Activated CD8-positive, alpha-beta T cell treated with anti-CD3 and anti-CD28 coated beads for 36 hours (primary cell): ENCODE data around the gene KCNS1. TPM values are rescaled to one million over a fixed set of nuclear protein-coding genes. Genes with fewer than 3 reads are reported as not detected.
A peak's percentile ranks its signal among the peaks of the same experiment; 100 is the strongest.

Experiments
- ATAC-seq: fragments of 200-7000 bp; cut with Tn5 transposase; one replicate; pipeline ENCODE4 v1.10.0; 2021; ENCODE audit warnings: mild to moderate bottlenecking, moderate library complexity
- CTCF ChIA-PET: fragments of 350-600 bp; sonication (Branson Sonifier 250); formaldehyde crosslinking; loops from one replicate; lab custom pipeline; 2021; ENCODE audit warnings: antibody characterized with exemption; lab: Charles Lee
- POLR2A ChIA-PET: fragments of 350-600 bp; sonication (Branson Sonifier 250); formaldehyde crosslinking; loops from one replicate; lab custom pipeline; 2021; ENCODE audit warnings: antibody characterized with exemption; lab: Charles Lee
- DNase-seq: peaks from one replicate; pipeline ENCODE4 v3.0.0-alpha.2; 2020
- H3K27ac Mint-ChIP-seq: one replicate; pipeline ENCODE4 v1.8.0; 2021; ENCODE audit warnings: mild to moderate bottlenecking, mixed read lengths
- H3K27me3 Mint-ChIP-seq: one replicate; pipeline ENCODE4 v1.8.0; 2021; ENCODE audit warnings: mixed read lengths
- H3K36me3 Mint-ChIP-seq: one replicate; pipeline ENCODE4 v1.8.0; 2021; ENCODE audit warnings: low read depth, mixed read lengths
- H3K4me1 Mint-ChIP-seq: one replicate; pipeline ENCODE4 v1.8.0; 2021; ENCODE audit warnings: low read depth, mixed read lengths
- H3K4me3 Mint-ChIP-seq: one replicate; pipeline ENCODE4 v1.8.0; 2021; ENCODE audit warnings: mild to moderate bottlenecking, moderate library complexity, mixed read lengths
- H3K9me3 Mint-ChIP-seq: one replicate; pipeline ENCODE4 v1.8.0; 2021; ENCODE audit warnings: mixed read lengths
- intact Hi-C: fragments of 100-400 bp; cut with micrococcal nuclease; formaldehyde crosslinking; loops from one replicate; pipeline ENCODE4 v1.10.0; 2022
- total RNA-seq, 2 experiments: library from RNA; stranded (reverse); gene quantifications; one replicate each; pipeline ENCODE4 v1.2.3, GENCODE V29; 2021
- TF ChIP-seq, protein P1 (sequence below): fragments of 200-600 bp; IDR thresholded peaks from one replicate; pipeline ENCODE4 v1.8.0; 2022; ENCODE audit warnings: antibody characterized with exemption, mild to moderate bottlenecking

KCNS1 gene
- total RNA-seq, 2 experiments from 2014 or later: 0.38 to 0.54 TPM

GRCh38 chr20:45138561-45139300 lies 37.8 kb upstream of the KCNS1 start:
- Mint-ChIP-seq H3K36me3 (no peaks in the 10 kb centered on the region), H3K27me3 (peaks cover 5% of the 10 kb centered on the region), H3K9me3 (no peaks in the 10 kb centered on the region), H3K27ac (no peak overlapping the region), H3K4me3 (no peak overlapping the region), H3K4me1 (no peaks in the 10 kb centered on the region)
- CTCF ChIA-PET: interaction anchor here (0.7 to 4.7 kb wide), 50 partner anchors 8 to 632 kb away, joined by 3 to 79 read pairs (median 4); partner anchors contain the start of genes RBPJL, SEMG1, SLPI and WFDC10A
- ATAC-seq (peak; percentile 85), DNase-seq (peak; percentile 89)
- TF ChIP-seq, protein P1, sequence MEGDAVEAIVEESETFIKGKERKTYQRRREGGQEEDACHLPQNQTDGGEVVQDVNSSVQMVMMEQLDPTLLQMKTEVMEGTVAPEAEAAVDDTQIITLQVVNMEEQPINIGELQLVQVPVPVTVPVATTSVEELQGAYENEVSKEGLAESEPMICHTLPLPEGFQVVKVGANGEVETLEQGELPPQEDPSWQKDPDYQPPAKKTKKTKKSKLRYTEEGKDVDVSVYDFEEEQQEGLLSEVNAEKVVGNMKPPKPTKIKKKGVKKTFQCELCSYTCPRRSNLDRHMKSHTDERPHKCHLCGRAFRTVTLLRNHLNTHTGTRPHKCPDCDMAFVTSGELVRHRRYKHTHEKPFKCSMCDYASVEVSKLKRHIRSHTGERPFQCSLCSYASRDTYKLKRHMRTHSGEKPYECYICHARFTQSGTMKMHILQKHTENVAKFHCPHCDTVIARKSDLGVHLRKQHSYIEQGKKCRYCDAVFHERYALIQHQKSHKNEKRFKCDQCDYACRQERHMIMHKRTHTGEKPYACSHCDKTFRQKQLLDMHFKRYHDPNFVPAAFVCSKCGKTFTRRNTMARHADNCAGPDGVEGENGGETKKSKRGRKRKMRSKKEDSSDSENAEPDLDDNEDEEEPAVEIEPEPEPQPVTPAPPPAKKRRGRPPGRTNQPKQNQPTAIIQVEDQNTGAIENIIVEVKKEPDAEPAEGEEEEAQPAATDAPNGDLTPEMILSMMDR: peak; percentile 82
- POLR2A ChIA-PET: interaction anchor here (0.6 to 0.9 kb wide), 2 partner anchors 54 to 155 kb away, joined by 3 read pairs; no protein-coding TSS in a partner anchor
- intact Hi-C loops: loop anchor here (5.0 kb wide), 1 partner anchor 154 kb away; no protein-coding TSS in a partner anchor

DNA sequence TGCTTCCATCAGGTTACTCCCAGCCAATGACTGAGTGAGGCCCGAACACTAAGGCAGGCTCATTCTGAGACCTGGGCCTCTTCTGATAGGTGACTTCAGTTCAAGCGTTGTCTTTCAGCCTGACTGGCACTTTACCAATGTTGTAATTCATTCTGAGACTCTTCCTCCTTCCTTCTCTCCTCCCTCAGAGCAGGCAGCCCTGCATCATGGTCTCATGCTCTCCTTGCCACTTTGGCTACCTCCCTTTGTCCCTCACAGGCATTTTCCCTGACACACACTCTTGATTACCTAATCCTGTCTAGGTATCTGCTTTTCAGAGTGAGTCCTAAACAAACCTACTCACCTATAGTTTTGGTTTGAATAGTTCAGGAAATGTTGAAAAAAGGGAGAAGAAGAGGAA lies 36.0 kb upstream of the KCNS1 start:
- ATAC-seq (no peak), DNase-seq (no peak)
- ChIA-PET CTCF (interaction anchor here (0.7 kb wide), 1 partner anchor 17 kb away, joined by 4 read pairs; no protein-coding TSS in a partner anchor), POLR2A (no interaction called here)
- intact Hi-C loops: loop anchor here (5.0 kb wide), 1 partner anchor 155 kb away; no protein-coding TSS in a partner anchor
- H3K4me1 Mint-ChIP-seq: no peaks in the 10 kb centered on the region
- H3K27ac Mint-ChIP-seq: no peak overlapping the region
- H3K4me3 Mint-ChIP-seq: no peak overlapping the region
- peaks cover 8% of the 10 kb centered on the region for H3K27me3 Mint-ChIP-seq
- H3K36me3 Mint-ChIP-seq: no peaks in the 10 kb centered on the region
- TF ChIP-seq, protein P1: no peak
- no peaks in the 10 kb centered on the region for H3K9me3 Mint-ChIP-seq

DNA sequence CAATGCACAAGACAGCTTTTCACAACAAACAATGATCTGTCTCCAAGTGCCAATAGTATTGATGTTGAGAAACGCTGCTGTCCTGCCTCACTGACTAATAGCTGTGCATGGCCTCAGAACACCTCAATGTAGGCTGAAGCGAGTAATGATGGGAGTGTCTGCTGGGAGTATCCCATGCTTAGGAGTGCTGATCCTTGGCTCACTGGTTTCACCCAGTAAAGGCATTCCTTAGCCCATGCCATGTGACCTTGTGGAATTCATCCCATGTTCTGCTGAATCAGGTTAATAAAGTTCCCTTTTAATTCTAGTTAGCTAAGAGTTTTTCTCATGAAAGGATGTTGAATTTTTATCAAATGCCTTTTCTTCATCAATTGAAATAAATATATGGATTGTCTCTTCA lies 27.2 kb upstream of the KCNS1 start:
- ChIA-PET CTCF (interaction anchor here (1.2 to 1.6 kb wide), 2 partner anchors 10 to 17 kb away, joined by 3 to 6 read pairs; no protein-coding TSS in a partner anchor), POLR2A (no interaction called here)
- intact Hi-C loops: no loop called here
- DNase-seq (no peak), ATAC-seq (no peak)
- Mint-ChIP-seq H3K4me1 (no peaks in the 10 kb centered on the region), H3K27me3 (peaks cover 23% of the 10 kb centered on the region), H3K36me3 (no peaks in the 10 kb centered on the region), H3K9me3 (no peaks in the 10 kb centered on the region), H3K4me3 (no peak overlapping the region), H3K27ac (no peak overlapping the region)
- TF ChIP-seq, protein P1: no peak

DNA sequence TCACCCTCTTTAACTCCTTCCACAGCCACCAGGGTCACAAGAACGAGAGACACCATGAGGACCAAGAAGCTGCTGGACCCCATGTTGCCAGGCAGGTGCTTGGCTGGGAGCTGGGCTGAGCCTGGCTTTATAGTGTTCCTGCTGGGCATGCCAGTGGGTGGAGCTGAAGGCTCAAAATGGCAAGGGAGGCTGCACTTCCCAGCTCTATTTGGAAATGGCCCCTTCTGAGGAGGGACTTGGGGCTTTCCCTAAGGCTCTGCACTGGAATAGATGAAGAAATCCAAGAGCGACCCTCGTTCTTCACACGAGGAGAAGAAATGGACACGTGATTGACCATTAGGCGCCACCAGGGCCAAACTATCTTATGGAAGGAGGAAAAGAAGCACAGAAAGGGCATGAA lies 23.4 kb upstream of the KCNS1 start, which contains the start of gene WFDC12:
Gene WFDC12, minus strand, starts transcription at position 101 of the 400 bp plus-strand sequence. Its CDS starts 18 bp downstream, at position 83.
- no peak within 1 kb of the TSS for H3K4me3 Mint-ChIP-seq
- no peak within 1 kb of the TSS for H3K27ac Mint-ChIP-seq
- POLR2A ChIA-PET: interaction anchor here (0.7 to 1.6 kb wide), 2 partner anchors 38 to 1492 kb away, joined by 3 to 4 read pairs; no protein-coding TSS in a partner anchor
- no peaks in the 10 kb centered on the region for H3K36me3 Mint-ChIP-seq
- DNase-seq: no peak
- H3K27me3 Mint-ChIP-seq: peaks cover 21% of the 10 kb centered on the region
- no peaks in the 10 kb centered on the region for H3K4me1 Mint-ChIP-seq
- intact Hi-C loops: no loop called here
- CTCF ChIA-PET: interaction anchor here (1.9 kb wide), 1 partner anchor 14 kb away, joined by 4 read pairs; no protein-coding TSS in a partner anchor
- TF ChIP-seq, protein P1: no peak
- H3K9me3 Mint-ChIP-seq: no peaks in the 10 kb centered on the region
- no peak for ATAC-seq
